Fibroblast of pulmonary artery (primary cell): ENCODE measurements around the gene KCNMB2.

Source experiments
- DNase-seq: peaks from one replicate; pipeline ENCODE4 v3.0.0-alpha.2; 2010; ENCODE audit warnings: low read depth
- H3K4me3 ChIP-seq: replicated peaks from 2 replicates; pipeline ENCODE4 v1.5.1; 2011; ENCODE audit warnings: low read depth, mild to moderate bottlenecking, control low read depth, low read length, moderate library complexity
- TF ChIP-seq, protein P1 (sequence below): IDR thresholded peaks from 2 replicates; pipeline ENCODE4 v1.5.1; 2011; ENCODE audit warnings: mild to moderate bottlenecking, control low read depth, low read length, inconsistent platforms; ENCODE audit errors: missing control alignments

The KCNMB2 gene

DNA sequence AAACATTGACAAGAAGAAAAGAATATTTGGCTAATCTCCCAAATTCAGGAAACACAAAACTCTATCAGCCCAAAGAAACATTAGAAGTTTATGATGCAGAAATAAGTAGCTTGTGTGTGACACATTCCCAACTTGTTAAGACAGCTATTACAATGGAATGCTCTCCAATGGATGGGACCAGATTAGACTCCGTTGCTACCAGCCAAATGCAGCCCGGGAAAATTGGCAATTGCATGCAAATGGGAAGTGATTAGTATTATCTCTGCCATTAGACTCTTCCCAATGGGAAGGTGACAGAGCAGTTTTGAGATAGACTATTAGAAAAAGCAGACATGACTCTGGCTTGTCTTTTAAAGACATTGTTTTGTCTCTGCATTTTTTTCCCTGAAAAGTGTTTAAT, 37.4 kb upstream of the KCNMB2 start:
- H3K4me3 ChIP-seq: no peak overlapping the region
- TF ChIP-seq, protein P1, sequence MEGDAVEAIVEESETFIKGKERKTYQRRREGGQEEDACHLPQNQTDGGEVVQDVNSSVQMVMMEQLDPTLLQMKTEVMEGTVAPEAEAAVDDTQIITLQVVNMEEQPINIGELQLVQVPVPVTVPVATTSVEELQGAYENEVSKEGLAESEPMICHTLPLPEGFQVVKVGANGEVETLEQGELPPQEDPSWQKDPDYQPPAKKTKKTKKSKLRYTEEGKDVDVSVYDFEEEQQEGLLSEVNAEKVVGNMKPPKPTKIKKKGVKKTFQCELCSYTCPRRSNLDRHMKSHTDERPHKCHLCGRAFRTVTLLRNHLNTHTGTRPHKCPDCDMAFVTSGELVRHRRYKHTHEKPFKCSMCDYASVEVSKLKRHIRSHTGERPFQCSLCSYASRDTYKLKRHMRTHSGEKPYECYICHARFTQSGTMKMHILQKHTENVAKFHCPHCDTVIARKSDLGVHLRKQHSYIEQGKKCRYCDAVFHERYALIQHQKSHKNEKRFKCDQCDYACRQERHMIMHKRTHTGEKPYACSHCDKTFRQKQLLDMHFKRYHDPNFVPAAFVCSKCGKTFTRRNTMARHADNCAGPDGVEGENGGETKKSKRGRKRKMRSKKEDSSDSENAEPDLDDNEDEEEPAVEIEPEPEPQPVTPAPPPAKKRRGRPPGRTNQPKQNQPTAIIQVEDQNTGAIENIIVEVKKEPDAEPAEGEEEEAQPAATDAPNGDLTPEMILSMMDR: no peak
- DNase-seq: no peak

- TF ChIP-seq, protein P1: no peak
- DNase-seq: no peak
- no peak overlapping the region for H3K4me3 ChIP-seq
These were observed 35.6 kb upstream of the KCNMB2 start for GRCh38 chr3:178500631-178501030.

GRCh38 chr3:178504128-178504527, 32.1 kb upstream of the KCNMB2 start:
- TF ChIP-seq, protein P1: no peak
- no peak for DNase-seq
- no peak overlapping the region for H3K4me3 ChIP-seq

DNA sequence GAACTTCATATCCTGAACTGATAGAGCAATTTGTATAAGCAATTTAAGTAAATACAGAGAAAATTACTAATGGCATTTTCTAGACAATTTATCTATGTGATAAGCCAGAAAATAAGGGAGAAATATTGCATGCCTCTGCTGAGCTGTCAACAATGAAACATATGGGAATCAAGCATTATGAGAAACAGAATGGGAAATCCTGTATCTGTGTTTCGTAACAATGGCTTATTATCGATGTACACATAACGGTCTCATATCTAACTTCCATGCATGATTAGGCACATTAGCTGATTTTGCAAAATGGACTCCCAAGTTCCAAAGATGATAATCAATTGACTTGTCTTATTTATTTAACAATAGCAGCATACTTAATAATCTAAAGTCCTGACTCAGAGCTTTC, 30.4 kb upstream of the KCNMB2 start:
- DNase-seq: no peak
- no peak overlapping the region for H3K4me3 ChIP-seq
- TF ChIP-seq, protein P1: no peak

GRCh38 chr3:178507507-178508442, 28.5 kb upstream of the KCNMB2 start:
- TF ChIP-seq, protein P1: no peak
- no peak for DNase-seq
- no peak overlapping the region for H3K4me3 ChIP-seq

GRCh38 chr3:178508443-178508825, 27.8 kb upstream of the KCNMB2 start:
- no peak for DNase-seq
- TF ChIP-seq, protein P1: no peak
- no peak overlapping the region for H3K4me3 ChIP-seq

DNA sequence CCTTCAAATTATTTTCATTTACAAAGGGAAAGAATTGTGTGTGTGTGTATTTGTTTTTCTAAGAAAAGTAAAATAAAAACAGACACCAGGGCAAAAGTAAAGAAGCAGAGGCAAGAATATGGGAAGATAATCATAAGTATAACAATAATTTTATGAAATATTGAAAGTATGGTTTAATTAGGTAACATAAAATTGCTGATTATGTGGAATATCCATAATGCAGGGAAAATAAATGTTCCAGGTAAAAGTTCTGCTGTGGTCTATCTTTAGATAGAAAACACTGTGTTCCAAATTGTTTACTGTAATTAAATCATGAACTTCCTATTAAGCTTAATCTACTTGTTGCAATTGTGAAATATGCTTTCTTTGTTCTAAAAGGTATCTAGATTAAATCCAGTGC, 25.7 kb upstream of the KCNMB2 start:
- no peak for DNase-seq
- H3K4me3 ChIP-seq: no peak overlapping the region
- TF ChIP-seq, protein P1: no peak
